Common myeloid progenitor, CD34-positive (primary cell): Measurements from ENCODE around the gene YPEL4.
A peak's percentile ranks its signal among the peaks of the same experiment; 100 is the strongest.

Experiments used
- CTCF ChIA-PET: fragments of 350-600 bp; sonication (Branson Sonifier 250); formaldehyde crosslinking; loops from one replicate; lab custom pipeline; 2021; ENCODE audit warnings: antibody characterized with exemption; lab: Charles Lee
- POLR2A ChIA-PET: fragments of 350-600 bp; sonication (Branson Sonifier 250); formaldehyde crosslinking; loops from one replicate; lab custom pipeline; 2021; ENCODE audit warnings: antibody characterized with exemption; lab: Charles Lee
- DNase-seq, 3 donors: peaks; one replicate each; pipeline versions ENCODE4 v3.0.0 to v3.0.0-alpha.2; 2013
- H3K27ac ChIP-seq, 2 experiments: 1 replicate in 1 of 2; 2 replicates in 1 of 2; pipeline ENCODE4 v1.7.0; 2013; ENCODE audit warnings: inconsistent platforms in 2 of 2, low read length in 2 of 2, mild to moderate bottlenecking in 2 of 2, low read depth in 1 of 2, moderate library complexity in 1 of 2; ENCODE audit not compliant: severe bottlenecking in 2 of 2, insufficient read depth in 1 of 2, poor library complexity in 1 of 2
- H3K27me3 ChIP-seq, 5 experiments: replicated peaks in 2 of 5; 1 replicate in 3 of 5; 2 replicates in 2 of 5; pipeline versions ENCODE4 v1.6.1 to v1.7.0; 2013; ENCODE audit warnings: low read length in 4 of 5, mild to moderate bottlenecking in 2 of 5, moderate library complexity in 2 of 5, inconsistent platforms in 1 of 5; ENCODE audit not compliant: insufficient read depth in 5 of 5, control insufficient read depth in 4 of 5
- H3K36me3 ChIP-seq, 4 experiments: 1 replicate in 2 of 4; 2 replicates in 2 of 4; pipeline versions ENCODE4 v1.6.1 to v1.7.0; 2013; ENCODE audit warnings: low read length in 3 of 4, control low read depth in 1 of 4, mild to moderate bottlenecking in 1 of 4; ENCODE audit not compliant: control insufficient read depth in 4 of 4, insufficient read depth in 4 of 4
- H3K4me1 ChIP-seq, 4 experiments: 1 replicate in 3 of 4; 2 replicates in 1 of 4; pipeline versions ENCODE4 v1.6.1 to v1.7.1; 2013; ENCODE audit warnings: low read length in 3 of 4, mild to moderate bottlenecking in 3 of 4, control low read depth in 1 of 4, inconsistent platforms in 1 of 4, moderate library complexity in 1 of 4; ENCODE audit not compliant: control insufficient read depth in 4 of 4, insufficient read depth in 4 of 4; ENCODE audit errors: control extremely low read depth in 1 of 4
- H3K4me3 ChIP-seq, 7 experiments: 1 replicate in 4 of 7; 2 replicates in 3 of 7; pipeline versions ENCODE4 v1.5.1 to v1.7.0; 2013; ENCODE audit warnings: mild to moderate bottlenecking in 7 of 7, low read length in 6 of 7, moderate library complexity in 6 of 7, inconsistent platforms in 2 of 7, low read depth in 2 of 7, control low read depth in 1 of 7; ENCODE audit not compliant: insufficient read depth in 4 of 7, control insufficient read depth in 1 of 7; ENCODE audit errors: extremely low read depth in 1 of 7
- H3K9me3 ChIP-seq, 5 experiments: 1 replicate in 4 of 5; 2 replicates in 1 of 5; pipeline versions ENCODE4 v1.6.1 to v1.7.1; 2013; ENCODE audit warnings: low read length in 4 of 5, mild to moderate bottlenecking in 2 of 5, inconsistent platforms in 1 of 5, low read depth in 1 of 5, moderate library complexity in 1 of 5; ENCODE audit not compliant: control insufficient read depth in 4 of 5, insufficient read depth in 2 of 5; ENCODE audit errors: control extremely low read depth in 1 of 5
- WGBS: methylation state at CpG from one replicate; pipeline ENCODE4 v1.1.5; 2013; ENCODE audit not compliant: insufficient coverage; 5-methylcytosine and 5-hydroxymethylcytosine counted together

YPEL4 gene

GRCh38 chr11:57641011-57641807 is 8.5 kb downstream of the YPEL4 start:
- Histone ChIP-seq H3K4me1 (peaks cover 12 to 84% (median 55%) of the 10 kb centered on the region in 4 experiments), H3K4me3 (peak overlapping the region in 3 of 7 experiments; percentile 16 to 92 (median 92)), H3K9me3 (no peaks in the 10 kb centered on the region), H3K27ac (no peak overlapping the region), H3K27me3 (peaks cover 0 to 7% (median 1%) of the 10 kb centered on the region in 5 experiments), H3K36me3 (peaks cover 0 to 12% (median 1%) of the 10 kb centered on the region in 4 experiments)
- DNase-seq: peak; percentile 67 to 83 (median 78)
- 53% methylated on average over 6 of the region's 7 CpGs for WGBS
- ChIA-PET POLR2A (interaction anchor here (0.6 to 3.3 kb wide), 5 partner anchors 72 to 110 kb away, joined by 3 to 18 read pairs (median 3); partner anchors contain the start of genes SELENOH, TIMM10 and UBE2L6), CTCF (interaction anchor here (0.6 to 14.0 kb wide), 48 partner anchors 8 to 296 kb away, joined by 3 to 401 read pairs (median 5); partner anchors contain the start of genes CLP1, RTN4RL2, SERPING1 and SLC43A1)

DNA sequence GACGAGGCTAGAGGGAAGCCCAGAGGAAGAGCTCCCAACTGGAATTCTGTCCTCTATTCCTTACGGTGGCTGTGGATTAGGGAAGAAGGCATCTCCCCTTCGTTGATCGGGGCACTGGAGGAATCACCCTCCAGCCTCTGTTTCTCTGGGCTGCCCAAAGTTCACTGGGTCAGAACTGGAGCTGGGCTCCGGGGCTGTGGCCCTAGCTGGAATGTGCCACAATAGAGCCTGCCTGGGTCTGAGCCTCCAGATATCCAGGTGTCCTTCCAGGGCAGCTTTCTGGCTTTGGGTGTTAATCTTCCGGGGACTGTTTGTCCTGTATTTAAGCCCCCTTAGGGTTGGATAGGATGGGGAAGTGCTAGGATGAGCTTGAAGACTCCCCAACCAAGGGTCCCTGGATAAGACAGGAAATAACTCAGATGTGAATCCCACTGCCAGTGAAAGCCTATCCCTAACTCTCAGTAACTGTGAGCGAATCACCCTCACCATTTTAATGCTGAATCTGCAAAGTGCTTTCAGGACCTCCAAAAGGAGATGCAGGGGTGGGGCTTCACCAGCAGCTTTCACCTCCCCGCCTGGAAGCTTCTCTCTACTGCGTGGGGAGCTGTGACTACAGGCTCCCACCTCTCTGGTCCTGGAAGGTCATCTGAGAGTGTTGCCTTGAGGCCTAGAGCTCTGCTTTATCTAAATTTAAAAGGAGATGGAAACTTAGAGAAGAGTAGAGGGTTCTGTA is 9.5 kb downstream of the YPEL4 start:
- peak overlapping the region; percentile 25 to 66 for H3K27ac ChIP-seq
- H3K4me3 ChIP-seq: peak overlapping the region; percentile 16 to 92 (median 88)
- 48% methylated on average over 8 of the region's 9 CpGs for WGBS
- ChIA-PET CTCF (interaction anchor here (0.7 to 14.0 kb wide), 46 partner anchors 9 to 298 kb away, joined by 3 to 401 read pairs (median 6); partner anchors contain the start of genes CLP1, RTN4RL2, SERPING1 and SLC43A1), POLR2A (interaction anchor here (0.6 to 3.3 kb wide), 6 partner anchors 8 to 109 kb away, joined by 3 to 18 read pairs (median 3); partner anchors contain the start of genes SELENOH, TIMM10 and UBE2L6)
- peaks cover 0 to 12% (median 1%) of the 10 kb centered on the region in 4 experiments for H3K36me3 ChIP-seq
- DNase-seq: no peak
- H3K9me3 ChIP-seq: no peaks in the 10 kb centered on the region
- no peaks in the 10 kb centered on the region for H3K27me3 ChIP-seq
- peaks cover 7 to 74% (median 45%) of the 10 kb centered on the region in 4 experiments for H3K4me1 ChIP-seq

DNA sequence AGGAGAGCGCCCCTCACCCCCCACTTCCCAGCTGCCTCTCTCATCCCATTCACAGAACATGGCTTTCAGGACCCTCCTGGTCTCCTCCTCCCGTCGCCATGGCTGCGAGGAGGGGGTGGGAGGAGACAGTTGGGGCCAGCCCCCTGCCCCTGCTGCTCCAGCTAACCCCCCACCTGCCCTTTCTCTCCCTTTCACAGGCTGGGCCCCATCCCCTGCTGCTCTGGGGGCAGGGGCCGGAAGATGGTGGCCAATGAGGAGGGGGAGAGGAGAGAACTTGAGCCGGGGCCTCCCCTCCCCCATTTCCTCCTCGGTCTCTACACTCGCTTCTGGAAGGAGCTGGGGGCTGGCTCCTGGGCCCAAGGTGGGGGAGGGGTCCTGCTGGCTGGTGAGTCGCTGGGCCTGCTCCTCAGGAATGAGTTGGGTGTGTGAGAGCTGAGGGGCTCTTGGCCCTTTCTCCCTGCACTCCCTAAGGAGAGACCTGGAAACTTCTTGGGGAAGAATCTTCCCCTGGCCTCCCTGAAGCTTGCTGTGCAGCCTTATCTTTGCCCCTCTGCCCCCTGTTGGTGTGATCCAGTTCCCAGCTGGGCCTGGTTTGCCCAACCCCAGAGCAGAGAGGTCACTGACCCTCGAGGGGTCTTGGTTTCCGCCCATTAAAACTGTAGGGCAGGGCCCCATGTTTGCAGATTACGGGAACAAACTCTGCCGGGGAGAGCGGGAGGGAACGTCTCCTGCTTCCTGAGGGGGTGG is 10.2 kb downstream of the YPEL4 start:
- Histone ChIP-seq H3K4me3 (peak overlapping the region; percentile 49 to 92 (median 88)), H3K4me1 (peaks cover 7 to 68% (median 41%) of the 10 kb centered on the region in 4 experiments), H3K9me3 (no peaks in the 10 kb centered on the region), H3K27ac (peak overlapping the region; percentile 46 to 66), H3K27me3 (no peaks in the 10 kb centered on the region), H3K36me3 (peaks cover 0 to 12% (median 1%) of the 10 kb centered on the region in 4 experiments)
- POLR2A ChIA-PET: interaction anchor here (0.6 to 3.3 kb wide), 6 partner anchors 8 to 372 kb away, joined by 3 to 18 read pairs (median 3); partner anchors contain the start of genes UBE2L6 and YPEL4
- peak; percentile 63 to 93 (median 90) for DNase-seq
- CTCF ChIA-PET: interaction anchor here (0.6 to 14.0 kb wide), 27 partner anchors 8 to 297 kb away, joined by 3 to 401 read pairs (median 8); partner anchors contain the start of genes SERPING1, TIMM10, UBE2L6 and YPEL4
- 3% methylated on average over 5 of the region's 15 CpGs for WGBS

DNA sequence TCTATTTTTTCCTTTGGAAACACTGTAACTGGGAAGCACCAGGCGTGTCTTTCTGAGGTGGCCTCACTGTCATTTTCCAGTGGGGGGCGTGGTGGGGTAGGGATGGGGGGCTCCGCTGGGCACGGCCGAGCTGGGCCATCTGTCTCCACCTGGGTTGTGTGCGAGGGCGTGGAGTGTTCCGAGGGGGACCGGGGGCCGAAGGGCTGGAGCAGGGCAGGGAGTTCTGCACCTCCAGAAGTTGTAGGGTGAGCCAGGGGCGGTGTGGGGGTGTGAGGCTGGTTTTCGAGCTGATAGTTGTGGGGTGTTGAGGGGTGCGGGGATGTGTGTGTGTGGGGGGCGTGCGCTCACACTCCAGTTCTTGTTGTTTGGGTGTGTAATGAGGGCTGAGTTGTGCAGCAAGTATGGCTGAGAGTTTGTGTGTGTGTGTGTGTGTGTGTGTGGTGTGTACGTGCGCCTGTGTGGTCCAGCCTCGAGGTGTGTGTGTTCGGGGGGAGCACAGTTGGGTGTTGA is 10.8 kb downstream of the YPEL4 start:
- H3K9me3 ChIP-seq: no peaks in the 10 kb centered on the region
- no peak for DNase-seq
- ChIA-PET CTCF (interaction anchor here (1.1 to 14.0 kb wide), 15 partner anchors 7 to 293 kb away, joined by 3 to 401 read pairs (median 29); partner anchors contain the start of genes SERPING1, TIMM10, UBE2L6 and YPEL4), POLR2A (interaction anchor here (0.6 to 3.3 kb wide), 6 partner anchors 9 to 334 kb away, joined by 3 to 18 read pairs (median 3); partner anchors contain the start of genes UBE2L6 and YPEL4)
- no peaks in the 10 kb centered on the region for H3K27me3 ChIP-seq
- peak overlapping the region; percentile 49 to 92 (median 88) for H3K4me3 ChIP-seq
- peaks cover 0 to 12% (median under 1%) of the 10 kb centered on the region in 4 experiments for H3K36me3 ChIP-seq
- WGBS: 0% methylated on average over 3 of the region's 19 CpGs
- H3K4me1 ChIP-seq: peaks cover 7 to 64% (median 40%) of the 10 kb centered on the region in 4 experiments
- peak overlapping the region; percentile 46 to 66 for H3K27ac ChIP-seq

DNA sequence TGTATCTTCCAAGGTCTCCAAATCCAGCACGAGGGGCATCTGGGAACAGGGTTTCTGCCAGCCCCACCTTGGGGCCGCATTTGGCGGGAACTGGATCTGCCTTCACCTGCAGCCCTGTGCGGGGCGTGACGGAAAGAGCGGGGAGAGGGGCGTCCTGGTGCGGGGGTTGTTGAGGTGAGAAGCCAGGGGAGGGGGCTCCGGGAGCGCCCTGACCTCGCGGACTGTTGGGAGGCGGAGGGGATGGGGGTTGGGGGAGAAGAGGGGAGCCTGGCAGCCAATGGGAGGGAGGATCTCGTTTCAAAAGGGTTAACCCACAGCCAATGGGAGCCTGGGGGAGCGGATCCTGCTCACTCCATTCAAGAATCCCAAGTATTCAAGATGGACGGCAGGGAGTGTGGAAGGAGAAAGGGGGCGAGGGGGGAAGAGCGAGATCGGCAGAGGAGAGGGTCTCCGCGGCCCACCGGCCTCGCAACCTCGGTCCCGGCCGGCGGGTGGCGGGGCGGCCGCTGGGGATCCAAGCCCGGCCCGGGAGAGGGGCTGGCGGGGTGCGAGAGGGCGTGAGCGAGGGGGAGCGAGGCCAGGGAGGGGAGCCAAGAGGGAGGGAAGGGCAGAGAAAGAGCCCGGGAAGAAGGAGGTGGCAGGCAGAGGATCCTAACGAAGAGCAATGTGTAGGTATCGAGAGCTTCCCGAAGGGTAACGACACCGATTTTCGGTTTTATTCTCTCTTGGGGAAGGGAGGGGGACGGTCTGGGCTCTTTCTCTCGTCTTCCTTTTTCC is 11.5 kb downstream of the YPEL4 start:
- H3K27me3 ChIP-seq: no peaks in the 10 kb centered on the region
- ChIA-PET POLR2A (interaction anchor here (0.7 to 3.3 kb wide), 4 partner anchors 10 to 212 kb away, joined by 3 to 18 read pairs (median 4); partner anchors contain the start of gene UBE2L6), CTCF (interaction anchor here (0.6 to 14.0 kb wide), 10 partner anchors 7 to 292 kb away, joined by 3 to 401 read pairs (median 63); partner anchors contain the start of genes TIMM10 and UBE2L6)

More for the DNA sequence above, 11.5 kb downstream of the YPEL4 start:
- Histone ChIP-seq H3K36me3 (peaks cover 0 to 8% (median 0%) of the 10 kb centered on the region in 4 experiments), H3K4me3 (peak overlapping the region; percentile 49 to 92 (median 88)), H3K9me3 (no peaks in the 10 kb centered on the region), H3K4me1 (peaks cover 7 to 58% (median 40%) of the 10 kb centered on the region in 4 experiments), H3K27ac (peak overlapping the region; percentile 46 to 66)
- DNase-seq: no peak
- 0% methylated on average over 28 of the region's 47 CpGs for WGBS
